GM23248 (cell line): ENCODE data around the gene DAPK1.

ENCODE experiments used
- EZH2 ChIP-seq: fragments of 200-600 bp; sonication (generic); IDR thresholded peaks from 2 replicates; pipeline ENCODE4 v1.6.1; 2018; ENCODE audit warnings: antibody characterized with exemption, mild to moderate bottlenecking; ENCODE audit not compliant: insufficient read depth, poor library complexity, severe bottlenecking
- EZH2phosphoT487 ChIP-seq: fragments of 200-600 bp; sonication (generic); IDR thresholded peaks from 2 replicates; pipeline ENCODE4 v1.6.1; 2018; ENCODE audit warnings: antibody characterized with exemption, moderate library complexity, mild to moderate bottlenecking, low read depth; ENCODE audit not compliant: insufficient read depth

DNA sequence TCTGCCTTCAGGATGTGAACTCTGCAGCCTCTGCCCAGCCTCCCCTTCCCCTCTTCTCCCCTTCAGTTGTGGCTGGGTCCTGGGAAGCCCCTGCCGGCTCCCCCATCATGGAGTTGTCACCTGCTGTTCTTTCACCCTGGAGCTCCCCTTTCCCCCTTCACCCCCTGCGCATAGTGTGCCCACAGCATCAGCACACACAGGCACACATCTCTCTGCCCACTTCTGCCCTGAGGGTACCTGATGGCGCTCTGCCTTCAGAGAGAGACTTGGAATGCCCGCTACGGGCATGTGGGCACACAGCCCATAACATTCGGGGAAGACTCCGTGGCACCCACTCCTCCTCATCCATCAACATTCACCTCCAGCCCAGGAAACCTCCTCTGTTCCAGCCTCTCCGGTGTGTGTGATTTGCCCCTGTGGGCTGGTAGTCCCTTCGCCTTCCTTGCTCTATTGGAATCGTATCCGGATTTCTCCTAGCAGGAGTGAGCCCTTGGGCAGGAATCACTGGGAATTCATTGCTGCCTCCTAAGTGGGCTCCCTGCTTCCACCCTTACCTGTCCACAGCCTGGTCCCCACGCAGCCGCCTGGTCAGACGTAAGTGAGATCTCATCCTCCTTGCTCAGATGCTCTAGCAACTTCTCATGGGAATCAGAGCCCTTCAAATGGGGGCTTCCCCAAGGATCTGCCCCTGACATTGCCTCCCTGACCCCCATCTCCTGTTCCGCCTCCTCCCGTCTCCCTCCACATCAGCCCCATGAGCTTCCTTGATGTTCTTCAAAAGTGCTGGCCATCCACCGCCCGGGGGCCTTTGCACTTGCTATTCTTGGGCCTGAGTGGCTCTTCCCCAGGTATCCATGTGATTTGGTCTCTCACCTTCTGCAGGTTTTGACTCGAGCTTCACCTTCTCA is 166.7 kb downstream of the DAPK1 start:
- TF ChIP-seq EZH2phosphoT487 (no peak), EZH2 (no peak)
